Activated CD4-positive, alpha-beta T cell treated with anti-CD3 and anti-CD28 coated beads, Interleukin-2, amount 10 ng/mL, durations not matched to agents 7 days and 5 days (primary cell): ENCODE results near the gene EPB41L3. TPM values are rescaled to one million over a fixed set of nuclear protein-coding genes. Genes with fewer than 3 reads are reported as not detected.
"Not testable (repeated sequence)": the region's sequence is repeated elsewhere in the genome, so short reads cannot be mapped to it uniquely, and the experiment has no call there.

Experiments used
- CTCF ChIA-PET: fragments of 350-600 bp; sonication (Branson Sonifier 250); formaldehyde crosslinking; loops from one replicate; lab custom pipeline; 2021; ENCODE audit warnings: antibody characterized with exemption; lab: Charles Lee
- POLR2A ChIA-PET: fragments of 350-600 bp; sonication (Branson Sonifier 250); formaldehyde crosslinking; loops from one replicate; lab custom pipeline; 2021; ENCODE audit warnings: antibody characterized with exemption; lab: Charles Lee
- DNase-seq: peaks from one replicate; pipeline ENCODE4 v3.0.0-alpha.2; 2020
- H3K27ac Mint-ChIP-seq: one replicate; pipeline ENCODE4 v1.8.0; 2021; ENCODE audit warnings: mild to moderate bottlenecking, moderate library complexity, mixed read lengths
- H3K27me3 Mint-ChIP-seq: one replicate; pipeline ENCODE4 v1.8.0; 2021; ENCODE audit warnings: mixed read lengths
- H3K36me3 Mint-ChIP-seq: one replicate; pipeline ENCODE4 v1.8.0; 2021; ENCODE audit warnings: low read depth, mixed read lengths
- H3K4me1 Mint-ChIP-seq: one replicate; pipeline ENCODE4 v1.8.0; 2021; ENCODE audit warnings: mixed read lengths
- H3K4me3 Mint-ChIP-seq: one replicate; pipeline ENCODE4 v1.8.0; 2021; ENCODE audit warnings: mild to moderate bottlenecking, moderate library complexity, mixed read lengths
- H3K9me3 Mint-ChIP-seq: one replicate; pipeline ENCODE4 v1.8.0; 2021; ENCODE audit warnings: mixed read lengths
- total RNA-seq, 2 experiments: library from RNA; stranded (reverse); gene quantifications; one replicate each; pipeline ENCODE4 v1.2.3, GENCODE V29; 2021

EPB41L3 gene
- 10 to 100 TPM; 13.7 to 14.0 TPM for total RNA-seq

GRCh38 chr18:5543773-5544389, at the start of gene EPB41L3:
TSS of gene EPB41L3 (minus strand) at chr18:5543997. CDS start at chr18:5489183, 54,814 bp downstream.
- peaks cover 42% of the 10 kb centered on the region for H3K27me3 Mint-ChIP-seq
- ChIA-PET CTCF (no interaction called here), POLR2A (no interaction called here)
- H3K36me3 Mint-ChIP-seq: no peaks in the 10 kb centered on the region
- H3K4me3 Mint-ChIP-seq: peak within 1 kb of the TSS; percentile 56
- peaks cover 18% of the 10 kb centered on the region for H3K4me1 Mint-ChIP-seq
- no peaks in the 10 kb centered on the region for H3K9me3 Mint-ChIP-seq
- peak within 1 kb of the TSS; percentile 57 for H3K27ac Mint-ChIP-seq
- DNase-seq: peak; percentile 32

DNA sequence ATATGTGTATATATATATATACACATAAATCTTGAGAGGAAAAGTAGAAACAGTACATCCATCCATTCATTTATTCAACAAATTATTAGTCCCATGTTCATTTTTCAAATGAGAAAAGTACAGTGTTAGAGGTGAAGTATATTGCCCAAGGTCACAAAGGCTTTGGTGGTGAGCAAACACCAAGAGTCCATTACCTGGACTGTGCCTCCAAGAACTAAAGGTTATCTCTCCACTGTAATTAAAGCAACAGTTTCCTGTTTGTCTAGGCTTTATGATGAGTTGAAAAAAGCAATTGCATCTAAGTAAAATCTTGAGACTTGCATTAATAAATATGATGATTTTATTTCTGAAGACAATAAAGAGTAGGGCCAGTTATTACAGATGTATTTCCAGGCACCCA, 44.7 kb upstream of the EPB41L3 start:
- ChIA-PET POLR2A (no interaction called here), CTCF (no interaction called here)
- no peak overlapping the region for H3K27ac Mint-ChIP-seq
- no peak overlapping the region for H3K4me3 Mint-ChIP-seq
- DNase-seq: no peak
- no peaks in the 10 kb centered on the region for H3K36me3 Mint-ChIP-seq
- H3K9me3 Mint-ChIP-seq: peaks cover 7% of the 10 kb centered on the region
- no peaks in the 10 kb centered on the region for H3K4me1 Mint-ChIP-seq
- H3K27me3 Mint-ChIP-seq: peaks cover 4% of the 10 kb centered on the region

DNA sequence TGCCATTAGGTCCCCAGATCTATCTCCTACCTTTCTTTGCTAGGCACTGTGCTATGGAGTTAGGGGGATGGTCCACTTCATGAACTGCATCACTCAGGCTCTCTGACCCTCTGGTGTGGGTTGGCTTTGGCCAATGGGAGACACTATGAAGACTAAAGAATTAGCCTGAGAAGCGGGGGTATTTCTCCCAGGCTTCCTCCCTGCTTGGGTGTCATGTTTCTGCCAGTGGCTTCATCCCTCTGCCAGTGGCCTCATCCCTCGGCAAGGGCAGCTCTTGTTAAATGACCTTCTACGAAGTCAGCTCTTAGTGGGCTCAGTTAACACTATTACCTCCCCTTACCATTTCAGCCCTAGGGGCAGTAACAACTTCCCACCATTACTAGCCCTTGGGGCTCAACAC, 41.9 kb upstream of the EPB41L3 start:
- Mint-ChIP-seq H3K36me3 (no peaks in the 10 kb centered on the region), H3K27ac (no peak overlapping the region), H3K9me3 (no peaks in the 10 kb centered on the region), H3K4me1 (no peaks in the 10 kb centered on the region), H3K27me3 (peaks cover 4% of the 10 kb centered on the region), H3K4me3 (no peak overlapping the region)
- DNase-seq: no peak
- ChIA-PET CTCF (no interaction called here), POLR2A (no interaction called here)

DNA sequence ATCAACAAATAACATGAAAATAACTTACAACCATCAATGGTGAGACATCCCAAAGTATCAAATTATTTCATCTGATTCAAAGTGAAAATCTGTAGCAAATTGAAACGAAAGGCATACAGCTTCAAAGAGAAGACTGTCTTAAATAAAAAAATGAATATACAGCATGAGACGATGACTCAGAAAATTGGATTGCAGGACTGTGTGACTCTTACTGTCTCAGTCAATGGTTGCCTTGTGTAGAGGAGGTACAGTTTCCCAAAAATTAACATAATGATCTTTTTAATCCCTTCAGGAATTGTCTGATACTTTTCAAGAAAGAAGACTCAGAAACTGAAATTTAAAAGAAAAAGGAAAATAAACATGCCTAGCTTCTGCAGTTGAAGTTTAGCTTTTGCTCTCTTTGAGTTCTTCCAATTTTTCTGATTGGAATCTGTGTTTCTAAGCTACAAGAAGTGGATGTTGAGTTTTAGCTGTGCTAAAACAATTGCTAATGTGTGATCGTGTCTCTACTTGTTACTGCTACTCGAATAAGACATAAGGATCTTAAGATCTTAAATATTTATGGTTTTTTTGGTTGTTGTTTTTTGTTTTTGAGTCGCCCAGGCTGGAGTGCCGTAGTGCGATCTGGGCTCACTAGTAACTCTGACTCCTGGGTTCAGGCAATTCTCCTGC, 41.1 kb upstream of the EPB41L3 start:
- no peak overlapping the region for H3K27ac Mint-ChIP-seq
- POLR2A ChIA-PET: no interaction called here
- no peaks in the 10 kb centered on the region for H3K36me3 Mint-ChIP-seq
- DNase-seq: no peak
- no peaks in the 10 kb centered on the region for H3K9me3 Mint-ChIP-seq
- H3K4me1 Mint-ChIP-seq: no peaks in the 10 kb centered on the region
- CTCF ChIA-PET: no interaction called here
- H3K4me3 Mint-ChIP-seq: no peak overlapping the region
- peaks cover 4% of the 10 kb centered on the region for H3K27me3 Mint-ChIP-seq

GRCh38 chr18:5582849-5583681, 39.3 kb upstream of the EPB41L3 start:
- H3K4me3 Mint-ChIP-seq: no peak overlapping the region
- H3K27me3 Mint-ChIP-seq: peaks cover 4% of the 10 kb centered on the region
- H3K4me1 Mint-ChIP-seq: no peaks in the 10 kb centered on the region
- ChIA-PET CTCF (no interaction called here), POLR2A (no interaction called here)
- DNase-seq: no peak
- H3K36me3 Mint-ChIP-seq: no peaks in the 10 kb centered on the region
- no peak overlapping the region for H3K27ac Mint-ChIP-seq
- no peaks in the 10 kb centered on the region for H3K9me3 Mint-ChIP-seq

- H3K4me3 Mint-ChIP-seq: no peak overlapping the region
- POLR2A ChIA-PET: no interaction called here
Observed at GRCh38 chr18:5582076-5582475, 38.3 kb upstream of the EPB41L3 start.

GRCh38 chr18:5574843-5575242, 31.0 kb upstream of the EPB41L3 start:
- H3K4me1 Mint-ChIP-seq: no peaks in the 10 kb centered on the region
- no peak overlapping the region for H3K4me3 Mint-ChIP-seq
- H3K9me3 Mint-ChIP-seq: no peaks in the 10 kb centered on the region
- H3K27ac Mint-ChIP-seq: no peak overlapping the region
- no peak for DNase-seq
- no peaks in the 10 kb centered on the region for H3K36me3 Mint-ChIP-seq
- ChIA-PET POLR2A (no interaction called here), CTCF (no interaction called here)
- no peaks in the 10 kb centered on the region for H3K27me3 Mint-ChIP-seq

More at GRCh38 chr18:5582076-5582475, 38.3 kb upstream of the EPB41L3 start:
- H3K27ac Mint-ChIP-seq: no peak overlapping the region
- CTCF ChIA-PET: no interaction called here
- H3K27me3 Mint-ChIP-seq: no peaks in the 10 kb centered on the region
- no peaks in the 10 kb centered on the region for H3K36me3 Mint-ChIP-seq
- DNase-seq: no peak
- no peaks in the 10 kb centered on the region for H3K9me3 Mint-ChIP-seq
- H3K4me1 Mint-ChIP-seq: no peaks in the 10 kb centered on the region

DNA sequence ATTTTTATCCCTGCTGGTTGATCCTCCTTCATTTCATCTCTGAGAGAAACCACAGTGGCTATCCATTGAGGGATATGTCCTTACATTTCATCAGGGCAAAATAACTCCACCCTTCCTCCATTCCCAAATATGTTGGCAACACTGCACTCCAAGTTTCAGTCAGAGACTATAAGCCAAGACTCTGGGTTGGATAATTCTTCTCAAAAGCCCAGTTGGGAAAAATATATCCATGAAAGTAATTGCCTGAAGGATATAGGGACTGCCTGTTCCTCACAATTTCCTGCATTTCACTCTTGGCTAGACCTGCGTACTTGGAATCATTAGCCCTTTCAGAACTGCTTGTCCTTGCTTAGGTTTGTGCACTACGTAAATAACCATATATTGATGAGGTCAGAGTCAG, 27.9 kb upstream of the EPB41L3 start:
- Mint-ChIP-seq H3K27me3 (no peaks in the 10 kb centered on the region), H3K4me3 (no peak overlapping the region), H3K4me1 (no peaks in the 10 kb centered on the region), H3K9me3 (no peaks in the 10 kb centered on the region), H3K36me3 (no peaks in the 10 kb centered on the region), H3K27ac (no peak overlapping the region)
- POLR2A ChIA-PET: no interaction called here
- DNase-seq: no peak
- CTCF ChIA-PET: no interaction called here

DNA sequence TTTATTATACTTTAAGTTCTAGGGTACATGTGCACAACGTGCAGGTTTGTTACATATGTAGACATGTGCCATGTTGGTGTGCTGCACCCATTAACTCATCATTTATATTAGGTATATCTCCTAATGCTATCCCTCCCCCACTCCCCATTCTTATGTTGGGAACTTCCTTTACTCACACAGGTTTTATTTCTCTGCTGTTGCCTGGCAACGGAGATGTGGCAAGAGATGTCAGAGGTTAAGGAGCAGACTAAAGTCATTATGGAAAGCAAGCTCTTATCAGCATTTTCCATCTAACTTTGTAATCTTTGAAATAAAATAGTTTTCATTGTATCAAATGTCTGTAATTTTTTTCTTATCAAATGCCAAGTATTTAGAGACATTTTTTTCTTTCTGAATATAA, 26.8 kb upstream of the EPB41L3 start:
- DNase-seq, H3K27ac Mint-ChIP-seq, H3K4me1 Mint-ChIP-seq, H3K9me3 Mint-ChIP-seq, H3K27me3 Mint-ChIP-seq, CTCF ChIA-PET, POLR2A ChIA-PET, H3K4me3 Mint-ChIP-seq, H3K36me3 Mint-ChIP-seq: not testable (repeated sequence)

DNA sequence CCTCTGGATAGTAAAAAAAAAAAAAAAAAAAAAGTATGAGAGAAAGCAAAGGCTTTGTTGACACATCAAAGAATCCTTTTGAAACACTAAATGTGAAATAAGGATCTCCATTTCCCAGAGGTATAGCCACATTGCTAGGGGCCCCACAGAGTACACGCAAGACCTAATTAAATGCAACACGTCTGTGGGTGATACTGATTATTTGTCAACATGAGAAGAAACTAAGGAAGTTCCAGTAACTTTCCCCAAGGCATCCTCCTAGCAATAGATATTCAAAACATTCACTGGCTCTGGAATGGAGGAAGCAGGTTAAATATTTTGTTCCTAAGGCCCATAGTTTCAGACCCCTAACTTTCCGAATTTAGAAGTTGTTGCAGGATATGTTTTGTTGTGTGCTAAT, 24.6 kb upstream of the EPB41L3 start:
- ChIA-PET POLR2A (no interaction called here), CTCF (no interaction called here)
- no peak for DNase-seq
- Mint-ChIP-seq H3K9me3 (no peaks in the 10 kb centered on the region), H3K4me1 (no peaks in the 10 kb centered on the region), H3K36me3 (no peaks in the 10 kb centered on the region), H3K4me3 (no peak overlapping the region), H3K27ac (no peak overlapping the region), H3K27me3 (no peaks in the 10 kb centered on the region)

DNA sequence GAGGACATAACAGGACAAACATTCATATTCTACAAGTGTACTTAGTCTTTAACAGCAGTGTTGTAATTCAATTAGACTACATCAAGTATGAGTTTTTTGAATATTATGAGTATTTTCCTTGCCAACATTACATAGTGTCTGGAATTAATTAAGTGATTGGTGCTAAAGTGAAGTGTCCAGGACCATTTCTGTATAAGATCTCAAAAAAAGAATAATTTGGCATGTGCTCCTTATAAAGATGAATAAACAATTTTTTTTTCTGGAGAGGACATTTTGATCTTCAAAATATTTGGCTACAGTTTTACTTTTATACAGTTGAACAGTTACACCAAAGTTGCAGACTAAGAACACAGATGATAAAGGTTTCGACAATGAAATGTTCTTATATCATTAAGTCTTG, 15.1 kb upstream of the EPB41L3 start:
- H3K4me3 Mint-ChIP-seq: no peak overlapping the region
- H3K27ac Mint-ChIP-seq: no peak overlapping the region
- no peaks in the 10 kb centered on the region for H3K27me3 Mint-ChIP-seq
- CTCF ChIA-PET: no interaction called here
- no peaks in the 10 kb centered on the region for H3K36me3 Mint-ChIP-seq
- no peaks in the 10 kb centered on the region for H3K9me3 Mint-ChIP-seq
- no peak for DNase-seq
- POLR2A ChIA-PET: no interaction called here
- H3K4me1 Mint-ChIP-seq: no peaks in the 10 kb centered on the region

DNA sequence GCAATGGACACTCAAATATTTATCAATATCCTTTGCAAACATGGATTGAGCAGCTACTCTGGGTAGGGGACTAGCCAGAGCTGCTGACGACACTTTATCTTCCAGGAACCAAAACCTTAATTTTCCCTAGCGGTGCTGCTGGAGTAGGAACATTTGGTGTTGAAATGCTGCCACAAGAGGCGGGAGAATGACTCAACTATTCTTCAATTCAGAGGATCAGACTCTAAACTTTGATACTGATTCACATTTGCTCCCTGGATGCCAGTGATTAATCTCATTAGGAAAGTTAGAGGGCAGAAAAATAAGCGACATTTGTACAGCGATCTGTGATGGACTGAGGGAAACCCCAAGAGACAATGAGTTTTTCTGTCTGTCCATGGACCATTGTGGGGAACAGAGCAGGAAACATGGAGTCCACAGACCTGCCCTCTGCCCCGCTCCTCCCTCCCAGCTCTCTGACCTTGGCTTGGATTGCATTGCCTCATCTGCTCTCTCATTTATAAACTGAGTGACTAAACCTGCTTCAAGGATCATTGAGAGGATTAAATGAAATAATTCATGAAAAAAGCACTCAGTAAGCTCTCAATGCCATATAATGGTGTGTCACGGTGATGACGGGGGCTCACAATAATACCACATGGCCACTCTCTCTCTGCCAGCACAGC, 12.6 kb upstream of the EPB41L3 start:
- CTCF ChIA-PET: no interaction called here
- no peaks in the 10 kb centered on the region for H3K36me3 Mint-ChIP-seq
- H3K9me3 Mint-ChIP-seq: no peaks in the 10 kb centered on the region
- no peak overlapping the region for H3K27ac Mint-ChIP-seq
- no peaks in the 10 kb centered on the region for H3K4me1 Mint-ChIP-seq
- POLR2A ChIA-PET: interaction anchor here (0.6 kb wide), 1 partner anchor 27 kb away, joined by 3 read pairs; no protein-coding TSS in a partner anchor
- no peak overlapping the region for H3K4me3 Mint-ChIP-seq
- no peak for DNase-seq
- no peaks in the 10 kb centered on the region for H3K27me3 Mint-ChIP-seq

GRCh38 chr18:5554629-5555028, 10.8 kb upstream of the EPB41L3 start:
- no peak for DNase-seq
- Mint-ChIP-seq H3K27ac (no peak overlapping the region), H3K4me3 (no peak overlapping the region), H3K36me3 (no peaks in the 10 kb centered on the region), H3K9me3 (no peaks in the 10 kb centered on the region), H3K4me1 (no peaks in the 10 kb centered on the region), H3K27me3 (peaks cover 2% of the 10 kb centered on the region)
- CTCF ChIA-PET: no interaction called here
- POLR2A ChIA-PET: no interaction called here
